MM.1S (cell line): ENCODE results near the gene LRRC26.

Source experiments
- DNase-seq: peaks from one replicate; pipeline ENCODE4 v3.0.0-alpha.2; 2015
- H2AFZ ChIP-seq: fragments of 300-600 bp; sonication (generic); 2 replicates; pipeline ENCODE4 v1.6.0; 2016; ENCODE audit warnings: antibody characterized with exemption, low read length
- H3F3A ChIP-seq: fragments of 300-600 bp; sonication (generic); 2 replicates; pipeline ENCODE4 v1.6.1; 2016; ENCODE audit warnings: mild to moderate bottlenecking, antibody characterized with exemption, low read length, moderate library complexity, mixed read lengths; ENCODE audit not compliant: insufficient read depth
- H3K27ac ChIP-seq: fragments of 300-600 bp; sonication (generic); 2 replicates; pipeline ENCODE4 v1.5.1; 2016; ENCODE audit warnings: mild to moderate bottlenecking, low read length
- H3K27me3 ChIP-seq: fragments of 300-600 bp; sonication (generic); replicated peaks from 2 replicates; pipeline ENCODE4 v1.6.0; 2016; ENCODE audit warnings: low read length; ENCODE audit not compliant: insufficient read depth
- H3K36me3 ChIP-seq: fragments of 300-600 bp; sonication (generic); replicated peaks from 2 replicates; pipeline ENCODE4 v1.6.1; 2016; ENCODE audit warnings: mild to moderate bottlenecking, low read length, mixed read lengths; ENCODE audit not compliant: insufficient read depth
- H3K4me1 ChIP-seq: fragments of 300-600 bp; sonication (generic); 2 replicates; pipeline ENCODE4 v1.6.1; 2016; ENCODE audit warnings: low read length, mixed read lengths
- H3K4me2 ChIP-seq: fragments of 300-600 bp; sonication (generic); 2 replicates; pipeline ENCODE4 v1.6.0; 2016; ENCODE audit warnings: low read depth, low read length
- H3K4me3 ChIP-seq: fragments of 300-600 bp; sonication (generic); 2 replicates; pipeline ENCODE4 v1.5.1; 2016; ENCODE audit warnings: low read length, mixed read lengths
- H3K79me2 ChIP-seq: fragments of 300-600 bp; sonication (generic); 2 replicates; pipeline ENCODE4 v1.6.1; 2016; ENCODE audit warnings: mixed run types, low read length, mixed read lengths
- H3K9ac ChIP-seq: fragments of 300-600 bp; sonication (generic); 2 replicates; pipeline ENCODE4 v1.6.1; 2016; ENCODE audit warnings: low read length, mixed read lengths
- H3K9me2 ChIP-seq: fragments of 300-600 bp; sonication (generic); replicated peaks from 2 replicates; pipeline ENCODE4 v1.6.1; 2016; ENCODE audit warnings: mild to moderate bottlenecking, low read length, mixed read lengths; ENCODE audit not compliant: insufficient read depth
- H3K9me3 ChIP-seq: fragments of 300-600 bp; sonication (generic); replicated peaks from 2 replicates; pipeline ENCODE4 v1.6.1; 2016; ENCODE audit warnings: mild to moderate bottlenecking, low read length, mixed read lengths; ENCODE audit not compliant: insufficient read depth
- H4K20me1 ChIP-seq: fragments of 300-600 bp; sonication (generic); 2 replicates; pipeline ENCODE4 v1.6.1; 2016; ENCODE audit warnings: mild to moderate bottlenecking, low read length, moderate library complexity, mixed read lengths; ENCODE audit not compliant: insufficient read depth
- CTCF ChIP-seq: fragments of 300-600 bp; sonication (generic); IDR thresholded peaks from 2 replicates; pipeline ENCODE4 v1.5.1; 2016; ENCODE audit warnings: antibody characterized with exemption, low read length, mixed read lengths
- EZH2 ChIP-seq: fragments of 300-600 bp; sonication (generic); optimal IDR thresholded peaks from 2 replicates; pipeline ENCODE3; 2017; ENCODE audit warnings: low read depth, mild to moderate bottlenecking, antibody characterized with exemption, low read length, mixed read lengths
- EZH2phosphoT487 ChIP-seq: fragments of 300-600 bp; sonication (generic); IDR thresholded peaks from 2 replicates; pipeline ENCODE4 v1.6.1; 2018; ENCODE audit warnings: antibody characterized with exemption, low read length

Gene LRRC26

GRCh38 chr9:137152844-137153405 is 16.9 kb downstream of the LRRC26 start:
- H3K9me3 ChIP-seq: no peaks in the 10 kb centered on the region
- DNase-seq: peak; percentile 5
- no peak overlapping the region for H2AFZ ChIP-seq
- H3K27ac ChIP-seq: no peak overlapping the region
- TF ChIP-seq CTCF: no peak
- TF ChIP-seq EZH2phosphoT487: no peak
- no peak for TF ChIP-seq EZH2
- peaks cover 16% of the 10 kb centered on the region for H3K27me3 ChIP-seq
- H3F3A ChIP-seq: peaks cover 13% of the 10 kb centered on the region; the same call in 1 of the 2 replicates
- H3K9me2 ChIP-seq: no peaks in the 10 kb centered on the region
- H3K36me3 ChIP-seq: no peaks in the 10 kb centered on the region
- no peaks in the 10 kb centered on the region for H4K20me1 ChIP-seq
- no peaks in the 10 kb centered on the region for H3K79me2 ChIP-seq
- no peak overlapping the region for H3K4me2 ChIP-seq
- H3K9ac ChIP-seq: no peak overlapping the region
- H3K4me3 ChIP-seq: no peak overlapping the region
- H3K4me1 ChIP-seq: peaks cover 8% of the 10 kb centered on the region

GRCh38 chr9:137150617-137151457 is 19.0 kb downstream of the LRRC26 start:
- Histone ChIP-seq H3K4me3 (no peak overlapping the region), H3K4me1 (no peaks in the 10 kb centered on the region), H3K9me2 (no peaks in the 10 kb centered on the region), H3K27ac (no peak overlapping the region), H2AFZ (no peak overlapping the region), H3K79me2 (no peaks in the 10 kb centered on the region), H3K36me3 (no peaks in the 10 kb centered on the region), H3K9ac (no peak overlapping the region), H3K27me3 (peaks cover 24% of the 10 kb centered on the region), H4K20me1 (no peaks in the 10 kb centered on the region), H3F3A (peaks cover 13% of the 10 kb centered on the region; the same call in 1 of the 2 replicates), H3K4me2 (peak overlapping the region; percentile 52; the same call in 1 of the 2 replicates), H3K9me3 (no peaks in the 10 kb centered on the region)
- peak; percentile 90 for DNase-seq
- no peak for TF ChIP-seq EZH2
- TF ChIP-seq CTCF: no peak
- no peak for TF ChIP-seq EZH2phosphoT487

- Histone ChIP-seq H2AFZ (peak overlapping the region; percentile 46; the same call in 1 of the 2 replicates), H3K9me3 (no peaks in the 10 kb centered on the region), H3K9ac (no peak overlapping the region), H3K27ac (no peak overlapping the region), H3K4me3 (0 out of 2 replicates have a peak overlapping the region, but pooled peaks have one; percentile 19), H3F3A (peaks cover 13% of the 10 kb centered on the region; the same call in 1 of the 2 replicates), H3K9me2 (no peaks in the 10 kb centered on the region), H3K36me3 (no peaks in the 10 kb centered on the region), H3K79me2 (no peaks in the 10 kb centered on the region), H3K4me2 (peak overlapping the region; percentile 54; the same call in 1 of the 2 replicates), H4K20me1 (no peaks in the 10 kb centered on the region), H3K4me1 (no peaks in the 10 kb centered on the region), H3K27me3 (peaks cover 19% of the 10 kb centered on the region)
- DNase-seq: peak; percentile 23
- no peak for TF ChIP-seq EZH2phosphoT487
- no peak for TF ChIP-seq EZH2
- no peak for TF ChIP-seq CTCF
These were observed 19.8 kb downstream of the LRRC26 start for GRCh38 chr9:137149942-137150616.
